Fibroblast of lung (primary cell): ENCODE results near the gene ADAM21.
"Not testable (repeated sequence)": the region's sequence is repeated elsewhere in the genome, so short reads cannot be mapped to it uniquely, and the experiment has no call there.

Source experiments
- CTCF ChIP-seq, 2 donors: IDR thresholded peaks in 1 of 2; conservative IDR thresholded peaks in 1 of 2; 1 replicate in 1 of 2; 2 replicates in 1 of 2; pipeline ENCODE4 v1.5.1; 2011 to 2012; ENCODE audit warnings: low read length in 2 of 2, control low read depth in 1 of 2, inconsistent platforms in 1 of 2, low read depth in 1 of 2, mild to moderate bottlenecking in 1 of 2
- EZH2 ChIP-seq: IDR thresholded peaks from 2 replicates; pipeline ENCODE4 v1.5.1; 2012; ENCODE audit warnings: low read length, control low read depth, mild to moderate bottlenecking; ENCODE audit errors: missing control alignments

GRCh38 chr14:70406216-70406615 lies 45.8 kb upstream of the ADAM21 start:
- not testable (repeated sequence) for TF ChIP-seq CTCF (conservative IDR thresholded peaks at IDR 0.05 in 1 of 2, IDR thresholded peaks at IDR 0.05 in 1 of 2; ENCODE audit: low read depth in 1 of 2, low read length in 2 of 2); EZH2
